Endothelial cell of umbilical vein (primary cell): ENCODE results near the gene JPH2. TPM values are rescaled to one million over a fixed set of nuclear protein-coding genes. Genes with fewer than 3 reads are reported as not detected.

Experiments
- BruUV-seq: library from RNA; stranded (reverse); fragments of 400-500 nt; replicated peaks from 2 replicates; lab custom pipeline; 2021; lab: Mats Ljungman, UMichigan
- CTCF ChIA-PET: fragments of 300-600, 350-600 bp; sonication (Branson Sonifier 250); formaldehyde crosslinking; loops from one replicate; lab custom pipeline; 2021; ENCODE audit warnings: antibody characterized with exemption, inconsistent platforms; lab: Charles Lee
- POLR2A ChIA-PET: fragments of 300-600, 350-600 bp; sonication (Branson Sonifier 250); formaldehyde crosslinking; loops from one replicate; lab custom pipeline; 2021; ENCODE audit warnings: antibody characterized with exemption, inconsistent platforms; lab: Charles Lee
- DNase-seq: peaks from one replicate; pipeline ENCODE4 v3.0.0-alpha.2; 2011; ENCODE audit warnings: low read depth, low spot score
- FAIRE-seq: peaks from 2 replicates; lab custom pipeline; 2011; peaks lifted over from hg19 to GRCh38; lab: Jason Lieb, UNC
- H2AFZ ChIP-seq: 2 replicates; pipeline ENCODE4 v1.6.0; 2012; ENCODE audit warnings: low read depth, low read length, control low read depth, inconsistent platforms
- H3K27ac ChIP-seq: 2 replicates; pipeline ENCODE4 v1.5.1; 2011; ENCODE audit warnings: low read depth, mild to moderate bottlenecking, control low read depth, low read length, moderate library complexity; ENCODE audit not compliant: insufficient read depth
- H3K27me3 ChIP-seq, 2 experiments: 2 replicates each; pipeline versions ENCODE4 v1.6.0 to v1.6.1; 2011; ENCODE audit warnings: low read length in 2 of 2, mixed read lengths in 1 of 2; ENCODE audit not compliant: control insufficient read depth in 2 of 2, insufficient read depth in 2 of 2
- H3K36me3 ChIP-seq, 2 experiments: 2 replicates in 1 of 2; 3 replicates in 1 of 2; pipeline ENCODE4 v1.5.1; 2011; ENCODE audit warnings: low read length in 2 of 2, mild to moderate bottlenecking in 1 of 2, moderate library complexity in 1 of 2; ENCODE audit not compliant: control insufficient read depth in 2 of 2, insufficient read depth in 2 of 2; ENCODE audit errors: extremely low read depth in 1 of 2
- H3K4me1 ChIP-seq: 3 replicates; pipeline ENCODE4 v1.5.1; 2011; ENCODE audit warnings: mild to moderate bottlenecking, low read length; ENCODE audit not compliant: control insufficient read depth, insufficient read depth; ENCODE audit errors: extremely low read depth
- H3K4me2 ChIP-seq: 2 replicates; pipeline ENCODE4 v1.6.1; 2011; ENCODE audit warnings: low read length, control low read depth, mixed read lengths; ENCODE audit not compliant: insufficient read depth
- H3K4me3 ChIP-seq, 3 experiments: fragments of 200-600 bp in 1 of 3; sonication (generic), shearing (Covaris generic) in 1 of 3; replicated peaks in 1 of 3; 2 replicates each; pipeline ENCODE4 v1.5.1; 2011 to 2016; ENCODE audit warnings: control low read depth in 3 of 3, low read length in 3 of 3, mild to moderate bottlenecking in 2 of 3, inconsistent platforms in 1 of 3, low read depth in 1 of 3, moderate library complexity in 1 of 3; ENCODE audit not compliant: insufficient read depth in 1 of 3
- H3K79me2 ChIP-seq: 2 replicates; pipeline ENCODE4 v1.6.0; 2012; ENCODE audit warnings: low read length, inconsistent platforms; ENCODE audit not compliant: control insufficient read depth, insufficient read depth
- H3K9ac ChIP-seq: replicated peaks from 2 replicates; pipeline ENCODE3; 2011; ENCODE audit warnings: low read length, control low read depth; ENCODE audit not compliant: insufficient read depth; ENCODE audit errors: extremely low read depth
- H3K9me1 ChIP-seq: replicated peaks from 3 replicates; pipeline ENCODE4 v1.6.0; 2011; ENCODE audit warnings: mild to moderate bottlenecking, low read length; ENCODE audit not compliant: control insufficient read depth, insufficient read depth; ENCODE audit errors: extremely low read depth
- H3K9me3 ChIP-seq: replicated peaks from 2 replicates; pipeline ENCODE4 v1.5.1; 2012; ENCODE audit warnings: low read length, inconsistent platforms; ENCODE audit not compliant: control insufficient read depth, insufficient read depth
- H4K20me1 ChIP-seq: replicated peaks from 2 replicates; pipeline ENCODE3; 2011; ENCODE audit warnings: mild to moderate bottlenecking, low read length; ENCODE audit not compliant: control insufficient read depth, insufficient read depth; ENCODE audit errors: extremely low read depth
- CTCF ChIP-seq, 2 donors: IDR thresholded peaks; 1 replicate in 1 of 2; 2 replicates in 1 of 2; pipeline ENCODE4 v1.5.1; 2011; ENCODE audit warnings: low read length in 2 of 2, mild to moderate bottlenecking in 2 of 2, moderate library complexity in 2 of 2, control low read depth in 1 of 2, inconsistent platforms in 1 of 2, low read depth in 1 of 2; ENCODE audit not compliant: insufficient read depth in 1 of 2; ENCODE audit errors: extremely low read depth in 1 of 2
- EZH2 ChIP-seq: IDR thresholded peaks from 2 replicates; pipeline ENCODE4 v1.6.1; 2012; ENCODE audit warnings: borderline replicate concordance, low read depth, mild to moderate bottlenecking, moderate library complexity, low read length, inconsistent platforms; ENCODE audit not compliant: severe bottlenecking
- FOS ChIP-seq: IDR thresholded peaks from 2 replicates; pipeline ENCODE4 v1.6.1; 2011; ENCODE audit warnings: mild to moderate bottlenecking, low read length, moderate library complexity, borderline replicate concordance; ENCODE audit not compliant: insufficient read depth
- GATA2 ChIP-seq: IDR thresholded peaks from 2 replicates; pipeline ENCODE4 v1.7.0; 2011; ENCODE audit warnings: low read depth, mild to moderate bottlenecking, moderate library complexity, mixed read lengths, low read length; ENCODE audit not compliant: insufficient read length, insufficient read depth
- JUN ChIP-seq: IDR thresholded peaks from 2 replicates; pipeline ENCODE4 v1.6.1; 2011; ENCODE audit warnings: borderline replicate concordance, low read depth; ENCODE audit not compliant: insufficient read length, insufficient read depth
- MAX ChIP-seq: IDR thresholded peaks from 2 replicates; pipeline ENCODE4 v1.6.1; 2011; ENCODE audit not compliant: insufficient read depth, insufficient read length
- MYC ChIP-seq: IDR thresholded peaks from one replicate; pipeline ENCODE4 v1.6.1; 2011; ENCODE audit warnings: mild to moderate bottlenecking, low read depth, low read length
- POLR2A ChIP-seq: IDR thresholded peaks from 2 replicates; pipeline ENCODE4 v1.6.1; 2012; ENCODE audit warnings: low read depth, mild to moderate bottlenecking, control low read depth, low read length
- POLR2AphosphoS5 ChIP-seq: IDR thresholded peaks from 2 replicates; pipeline ENCODE4 v1.6.1; 2012; ENCODE audit warnings: low read depth, mild to moderate bottlenecking, control low read depth, low read length, moderate library complexity; ENCODE audit not compliant: insufficient read depth
- dilution Hi-C: fragments of 300-500 bp; cut with MboI; formaldehyde crosslinking; loops from one replicate; pipeline ENCODE4 v1.15.0; 2019; ENCODE audit warnings: low sequenced_read_pairs; ENCODE audit not compliant: extremely low pct_ligation_motif_present
- intact Hi-C: fragments of 100-400 bp; cut with micrococcal nuclease; formaldehyde crosslinking; loops from one replicate; pipeline ENCODE4 v1.10.0; 2022
- polyA plus RNA-seq, 4 experiments: library from polyadenylated mRNA; depleted of rRNA in 3 of 4; stranded (reverse) in 3 of 4; unstranded in 1 of 4; fragments of >200 nt; gene quantifications; 2 replicates each; pipeline versions ENCODE4 v1.2.1 to v1.2.3, GENCODE V29; 2011 to 2012; ENCODE audit warnings: missing spikeins in 1 of 4
- total RNA-seq: library from RNA; stranded (reverse); gene quantifications from 2 replicates; pipeline ENCODE4 v1.2.3, GENCODE V29; 2021

Gene JPH2
- total and polyA plus RNA-seq, 2 donors (not counting 3 experiments of a cell fraction or from before 2014, with no cell fraction given), result not detected

- TF ChIP-seq FOS, result no peak
- TF ChIP-seq MAX, result no peak
- no peak for TF ChIP-seq CTCF (IDR thresholded peaks at IDR 0.05; ENCODE audit: extremely low read depth in 1 of 2, insufficient read depth in 1 of 2, low read depth in 1 of 2, low read length in 2 of 2)
- TF ChIP-seq POLR2AphosphoS5, result no peak
- no peak for TF ChIP-seq MYC
- TF ChIP-seq POLR2A, result no peak
- no peak for TF ChIP-seq EZH2
- TF ChIP-seq GATA2, result no peak
- TF ChIP-seq JUN, result no peak
- intact Hi-C loops, result loop anchor here (10.0 kb wide), 1 partner anchor 351 kb away; no protein-coding TSS in a partner anchor
- no peak for DNase-seq
- H3K27me3 ChIP-seq, result peaks cover 6 to 11% of the 10 kb centered on the region in 2 experiments
- POLR2A ChIA-PET, result interaction anchor here (0.6 kb wide), 1 partner anchor 642 kb away, joined by 6 read pairs; no protein-coding TSS in a partner anchor
- H3K9me3 ChIP-seq, result no peaks in the 10 kb centered on the region
- no peak overlapping the region for H3K4me2 ChIP-seq
- CTCF ChIA-PET, result interaction anchor here (0.6 to 4.4 kb wide), 3 partner anchors 77 to 998 kb away, joined by 3 to 49 read pairs (median 6); partner anchors contain the start of gene FITM2
- H3K9me1 ChIP-seq, result no peaks in the 10 kb centered on the region
- no peaks in the 10 kb centered on the region for H3K79me2 ChIP-seq
- dilution Hi-C loops, result no loop called here
- no peak overlapping the region for H2AFZ ChIP-seq
- H3K36me3 ChIP-seq, result no peaks in the 10 kb centered on the region
- no peaks in the 10 kb centered on the region for H4K20me1 ChIP-seq
- no peak overlapping the region for H3K4me3 ChIP-seq
- no peak overlapping the region for H3K27ac ChIP-seq
- H3K4me1 ChIP-seq, result no peaks in the 10 kb centered on the region
- no TSS peak for BruUV-seq
- no peak overlapping the region for H3K9ac ChIP-seq
- FAIRE-seq, result no peak
These were observed 73.2 kb downstream of the JPH2 start for GRCh38 chr20:44113618-44114376.
